Transverse colon (tissue), 4 donors: ENCODE data around the gene DYNC1H1.

Experiments used
- CTCF ChIP-seq, 5 experiments: fragments of 200-600 bp in 3 of 5; fragments of 450-650 bp in 2 of 5; sonication (generic) in 3 of 5; IDR thresholded peaks; 1 replicate in 2 of 5; 2 replicates in 3 of 5; pipeline ENCODE4 v1.5.1; 2016 to 2017; ENCODE audit warnings: antibody characterized with exemption in 5 of 5, inconsistent platforms in 3 of 5, mild to moderate bottlenecking in 2 of 5, moderate library complexity in 1 of 5
- POLR2A ChIP-seq: fragments of 450-650 bp; IDR thresholded peaks from one replicate; pipeline ENCODE4 v1.6.1; 2016; ENCODE audit warnings: antibody characterized with exemption, mild to moderate bottlenecking, moderate library complexity
- POLR2AphosphoS5 ChIP-seq, 3 donors: sonication (generic); formaldehyde crosslinking; IDR thresholded peaks; one replicate each; pipeline ENCODE4 v1.6.1; 2016; ENCODE audit warnings: antibody characterized with exemption in 3 of 3

- TF ChIP-seq CTCF (IDR thresholded peaks at IDR 0.05) (no peak), POLR2AphosphoS5 (IDR thresholded peaks at IDR 0.05) (no peak), POLR2A (no peak)
Measured at GRCh38 chr14:101926085-101926484, 38.3 kb upstream of the DYNC1H1 start.
